TTC549 (cell line): ENCODE results near the gene PCP4.

ENCODE experiments used
- FAIRE-seq: peaks from 2 replicates; lab custom pipeline; 2012; peaks lifted over from hg19 to GRCh38; lab: Jason Lieb, UNC

Gene PCP4

GRCh38 chr21:39976800-39977199 lies 109.6 kb downstream of the PCP4 start:
- no peak for FAIRE-seq
